AG08395 (cell line): ENCODE results near the gene SHMT2.

Experiments
- DNase-seq: peaks from one replicate; pipeline ENCODE4 v3.0.0; 2012; ENCODE audit warnings: mixed read lengths, low spot score

The SHMT2 gene

GRCh38 chr12:57229634-57230380 lies at the start of gene SHMT2:
TSS of gene SHMT2 (plus strand) at chr12:57229711. CDS start at chr12:57229779, 68 bp downstream.
- DNase-seq, result peak; percentile 100

DNA sequence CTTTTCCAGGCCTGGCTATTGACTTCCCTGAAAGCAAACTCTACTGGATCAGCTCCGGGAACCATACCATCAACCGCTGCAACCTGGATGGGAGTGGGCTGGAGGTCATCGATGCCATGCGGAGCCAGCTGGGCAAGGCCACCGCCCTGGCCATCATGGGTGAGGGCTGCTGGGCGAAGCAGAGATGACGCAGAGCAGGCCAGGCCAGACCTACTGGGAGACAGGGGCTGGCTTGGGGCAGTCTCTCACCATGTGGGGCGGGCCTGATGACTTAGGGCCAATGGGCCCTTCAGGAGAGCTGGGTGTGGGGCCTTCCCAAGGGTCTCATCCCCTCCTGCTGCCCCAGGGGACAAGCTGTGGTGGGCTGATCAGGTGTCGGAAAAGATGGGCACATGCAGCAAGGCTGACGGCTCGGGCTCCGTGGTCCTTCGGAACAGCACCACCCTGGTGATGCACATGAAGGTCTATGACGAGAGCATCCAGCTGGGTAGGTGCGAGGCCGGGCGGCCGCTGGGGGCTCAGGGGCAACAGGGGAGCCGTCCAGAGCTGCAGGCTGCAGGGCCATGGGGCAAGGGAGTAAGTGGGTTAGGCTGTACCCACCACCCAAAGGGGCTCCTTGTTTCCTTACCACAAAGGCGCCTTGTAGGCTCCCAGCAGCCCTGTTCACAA lies 49.1 kb upstream of the SHMT2 start:
- no peak for DNase-seq

DNA sequence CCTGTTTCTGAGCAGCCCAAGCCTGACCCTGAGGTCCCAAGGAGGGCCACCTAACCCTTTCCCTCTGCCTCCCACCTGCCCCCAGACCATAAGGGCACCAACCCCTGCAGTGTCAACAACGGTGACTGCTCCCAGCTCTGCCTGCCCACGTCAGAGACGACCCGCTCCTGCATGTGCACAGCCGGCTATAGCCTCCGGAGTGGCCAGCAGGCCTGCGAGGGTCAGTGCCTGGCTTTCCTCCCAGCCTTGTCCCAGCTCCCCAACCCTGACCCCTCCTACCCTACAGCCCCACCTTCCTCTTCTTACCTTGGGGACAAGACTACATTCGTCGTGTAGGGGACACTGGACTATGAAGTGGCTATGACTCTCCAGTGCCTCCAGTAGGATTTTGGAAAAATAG lies 48.4 kb upstream of the SHMT2 start:
- no peak for DNase-seq

GRCh38 chr12:57181561-57182155 lies 47.9 kb upstream of the SHMT2 start:
- DNase-seq, result peak; percentile 52

DNA sequence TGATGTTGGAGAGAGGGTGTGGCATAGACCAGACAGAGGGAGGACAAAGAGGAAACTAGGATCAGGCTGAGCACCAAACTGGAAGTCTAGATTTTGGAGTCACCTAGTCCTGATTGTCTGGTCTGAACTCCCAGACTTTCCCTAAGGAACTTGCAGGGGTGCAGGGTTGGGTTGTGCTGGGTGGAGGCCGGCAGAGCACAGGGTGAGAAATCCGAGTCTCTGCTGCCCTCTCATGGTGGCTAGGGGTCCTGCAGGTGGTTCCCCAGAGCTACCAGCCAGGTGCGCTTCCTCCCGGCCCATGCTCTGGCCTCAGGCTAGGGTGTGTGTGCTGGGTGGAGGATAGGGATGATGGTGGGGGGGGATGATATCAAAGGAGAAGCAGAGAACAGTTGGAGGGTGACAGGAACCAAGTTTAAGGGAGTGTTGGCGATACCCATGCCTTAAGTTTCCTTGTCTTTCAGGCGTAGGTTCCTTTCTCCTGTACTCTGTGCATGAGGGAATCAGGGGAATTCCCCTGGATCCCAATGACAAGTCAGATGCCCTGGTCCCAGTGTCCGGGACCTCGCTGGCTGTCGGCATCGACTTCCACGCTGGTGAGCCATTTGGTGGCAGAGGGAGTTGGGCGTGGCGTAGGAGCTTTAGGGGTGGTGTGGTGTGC lies 46.5 kb upstream of the SHMT2 start:
- DNase-seq, result peak; percentile 86

GRCh38 chr12:57183939-57184725 lies 45.4 kb upstream of the SHMT2 start:
- DNase-seq, result no peak

GRCh38 chr12:57185403-57185802 lies 44.1 kb upstream of the SHMT2 start:
- no peak for DNase-seq

GRCh38 chr12:57185906-57186508 lies 43.5 kb upstream of the SHMT2 start:
- no peak for DNase-seq

- DNase-seq, result no peak
These were observed 42.1 kb upstream of the SHMT2 start for GRCh38 chr12:57187222-57188089.

- no peak for DNase-seq
These were observed 41.5 kb upstream of the SHMT2 start for GRCh38 chr12:57188090-57188425.

- no peak for DNase-seq
These were observed 39.5 kb upstream of the SHMT2 start for GRCh38 chr12:57190037-57190436.

GRCh38 chr12:57190821-57191220 lies 38.7 kb upstream of the SHMT2 start:
- DNase-seq, result no peak

GRCh38 chr12:57191410-57191809 lies 38.1 kb upstream of the SHMT2 start:
- DNase-seq, result no peak

GRCh38 chr12:57192920-57193319 lies 36.6 kb upstream of the SHMT2 start:
- DNase-seq, result no peak

GRCh38 chr12:57193706-57194245 lies 35.7 kb upstream of the SHMT2 start:
- no peak for DNase-seq

GRCh38 chr12:57194253-57194652 lies 35.3 kb upstream of the SHMT2 start:
- no peak for DNase-seq

- no peak for DNase-seq
These were observed 34.3 kb upstream of the SHMT2 start for GRCh38 chr12:57195186-57195585.

DNA sequence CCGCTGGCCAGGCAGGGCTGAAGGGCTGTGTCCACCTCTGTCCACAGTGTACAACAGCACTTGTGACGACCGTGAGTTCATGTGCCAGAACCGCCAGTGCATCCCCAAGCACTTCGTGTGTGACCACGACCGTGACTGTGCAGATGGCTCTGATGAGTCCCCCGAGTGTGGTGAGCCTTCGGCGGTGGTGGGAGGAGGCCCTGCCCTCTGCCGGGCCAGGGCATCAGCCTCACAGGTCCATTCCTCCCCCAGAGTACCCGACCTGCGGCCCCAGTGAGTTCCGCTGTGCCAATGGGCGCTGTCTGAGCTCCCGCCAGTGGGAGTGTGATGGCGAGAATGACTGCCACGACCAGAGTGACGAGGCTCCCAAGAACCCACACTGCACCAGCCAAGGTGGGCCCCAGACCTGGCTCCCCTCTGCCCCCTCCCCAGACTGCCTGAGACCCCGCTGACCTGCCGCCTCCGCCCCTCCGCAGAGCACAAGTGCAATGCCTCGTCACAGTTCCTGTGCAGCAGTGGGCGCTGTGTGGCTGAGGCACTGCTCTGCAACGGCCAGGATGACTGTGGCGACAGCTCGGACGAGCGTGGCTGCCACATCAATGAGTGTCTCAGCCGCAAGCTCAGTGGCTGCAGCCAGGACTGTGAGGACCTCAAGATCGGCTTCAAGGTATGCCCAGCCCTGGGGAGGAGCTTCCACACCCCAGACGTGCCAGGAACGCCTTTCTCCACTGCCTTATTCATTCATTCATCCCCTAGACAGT lies 33.7 kb upstream of the SHMT2 start:
- no peak for DNase-seq

DNA sequence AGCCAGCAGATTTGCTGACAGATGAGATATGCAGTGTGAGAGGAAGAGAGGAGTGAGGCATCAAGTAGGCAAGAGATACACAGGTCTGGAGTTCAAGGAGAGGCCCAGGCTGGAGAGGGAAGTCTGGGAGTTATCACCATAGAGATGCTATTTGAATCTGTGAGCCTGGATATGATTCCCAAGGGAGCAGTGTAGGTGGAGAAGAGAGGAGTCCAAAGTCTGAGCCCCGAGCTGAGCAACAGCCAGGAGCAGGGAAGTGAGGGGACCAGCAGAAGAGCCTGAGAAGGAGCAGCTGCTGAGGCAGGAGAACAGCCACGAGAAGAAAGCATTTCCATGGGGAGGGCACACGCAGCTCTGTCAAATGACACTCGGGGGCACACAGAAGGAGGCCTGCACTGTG lies 33.1 kb upstream of the SHMT2 start:
- no peak for DNase-seq

- no peak for DNase-seq
These were observed 32.6 kb upstream of the SHMT2 start for GRCh38 chr12:57196956-57197355.
